Mucosa of stomach (tissue), 1 donor: ENCODE data around the gene CDH20.

ENCODE experiments used
- H3K27me3 ChIP-seq: one replicate; pipeline ENCODE4 v1.7.0; 2013; ENCODE audit warnings: mild to moderate bottlenecking, low read length; ENCODE audit not compliant: control insufficient read depth, insufficient read depth
- H3K36me3 ChIP-seq: one replicate; pipeline ENCODE4 v1.7.0; 2013; ENCODE audit warnings: low read length; ENCODE audit not compliant: control insufficient read depth, insufficient read depth
- H3K4me1 ChIP-seq: one replicate; pipeline ENCODE4 v1.7.0; 2013; ENCODE audit warnings: mild to moderate bottlenecking, low read length; ENCODE audit not compliant: control insufficient read depth, insufficient read depth
- H3K4me3 ChIP-seq: one replicate; pipeline ENCODE4 v1.7.0; 2013; ENCODE audit warnings: low read length
- H3K9ac ChIP-seq: one replicate; pipeline ENCODE4 v1.7.0; 2013; ENCODE audit warnings: mild to moderate bottlenecking, low read length, moderate library complexity
- H3K9me3 ChIP-seq: one replicate; pipeline ENCODE4 v1.7.0; 2013; ENCODE audit warnings: mild to moderate bottlenecking, low read length, moderate library complexity; ENCODE audit not compliant: control insufficient read depth
- donor health status: Pancreatic carcinoma.

Gene CDH20

DNA sequence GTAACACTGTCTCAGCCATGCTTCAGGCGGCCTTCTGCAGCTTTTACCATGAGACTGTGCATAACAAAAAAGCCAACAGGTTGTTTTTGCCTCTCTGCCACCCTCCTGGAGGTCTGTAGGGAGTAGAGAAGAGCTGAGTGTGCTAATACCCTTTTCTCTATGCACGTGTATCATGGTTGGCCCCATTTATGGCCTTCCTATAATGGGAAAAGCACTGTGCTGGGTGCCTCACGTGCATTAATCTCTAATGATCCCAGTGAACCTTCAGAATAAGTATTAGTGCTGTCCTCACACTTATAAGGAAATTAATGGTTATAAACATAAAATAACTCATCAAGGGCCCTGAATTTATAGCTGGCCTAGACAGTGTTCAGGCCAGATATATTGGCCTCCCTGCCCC, 164.2 kb downstream of the CDH20 start:
- H3K9ac ChIP-seq: no peak overlapping the region
- no peaks in the 10 kb centered on the region for H3K9me3 ChIP-seq
- no peaks in the 10 kb centered on the region for H3K36me3 ChIP-seq
- H3K27me3 ChIP-seq: no peaks in the 10 kb centered on the region
- H3K4me3 ChIP-seq: no peak overlapping the region
- no peaks in the 10 kb centered on the region for H3K4me1 ChIP-seq

DNA sequence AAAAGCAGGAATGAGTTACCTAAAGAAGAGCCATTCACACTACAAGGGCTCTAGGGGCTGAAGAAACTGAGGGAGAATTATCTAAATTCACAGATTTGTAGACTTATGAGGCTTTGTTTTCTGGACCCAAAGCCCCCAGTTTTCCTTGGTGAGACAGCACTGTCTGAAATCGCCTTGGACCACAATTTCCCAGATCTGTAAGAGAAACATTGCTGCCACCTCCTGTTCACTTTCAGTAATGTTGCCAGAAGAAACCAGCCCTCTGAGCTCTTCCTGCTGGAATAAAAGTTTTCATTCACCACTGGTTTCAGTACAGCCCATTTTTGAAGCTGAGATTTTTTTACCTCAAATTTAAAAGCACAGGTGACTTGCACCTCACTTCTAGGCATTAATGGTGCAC, 169.2 kb downstream of the CDH20 start:
- no peaks in the 10 kb centered on the region for H3K27me3 ChIP-seq
- H3K4me3 ChIP-seq: no peak overlapping the region
- no peaks in the 10 kb centered on the region for H3K9me3 ChIP-seq
- H3K4me1 ChIP-seq: no peaks in the 10 kb centered on the region
- H3K36me3 ChIP-seq: no peaks in the 10 kb centered on the region
- H3K9ac ChIP-seq: no peak overlapping the region

DNA sequence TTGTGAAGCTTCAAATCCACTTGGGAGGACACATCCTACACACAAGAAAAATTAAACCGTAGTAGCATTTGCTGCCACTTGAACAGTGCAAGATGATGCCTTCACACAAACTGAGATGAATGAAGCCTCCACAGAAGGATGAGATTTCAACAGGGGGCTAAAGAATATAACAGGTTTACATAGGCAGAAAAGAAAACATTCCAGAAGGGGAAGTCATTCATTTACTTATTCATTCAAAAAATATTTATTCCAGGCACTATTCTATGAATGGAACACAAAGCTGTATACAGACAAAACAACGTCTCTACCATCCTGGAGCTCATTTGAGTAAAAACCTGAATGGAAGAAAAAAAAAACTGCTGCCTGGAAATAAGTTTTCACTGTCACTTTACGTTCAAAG, 170.5 kb downstream of the CDH20 start:
- Histone ChIP-seq H3K36me3 (no peaks in the 10 kb centered on the region), H3K27me3 (no peaks in the 10 kb centered on the region), H3K4me1 (no peaks in the 10 kb centered on the region), H3K9ac (no peak overlapping the region), H3K9me3 (no peaks in the 10 kb centered on the region), H3K4me3 (no peak overlapping the region)

DNA sequence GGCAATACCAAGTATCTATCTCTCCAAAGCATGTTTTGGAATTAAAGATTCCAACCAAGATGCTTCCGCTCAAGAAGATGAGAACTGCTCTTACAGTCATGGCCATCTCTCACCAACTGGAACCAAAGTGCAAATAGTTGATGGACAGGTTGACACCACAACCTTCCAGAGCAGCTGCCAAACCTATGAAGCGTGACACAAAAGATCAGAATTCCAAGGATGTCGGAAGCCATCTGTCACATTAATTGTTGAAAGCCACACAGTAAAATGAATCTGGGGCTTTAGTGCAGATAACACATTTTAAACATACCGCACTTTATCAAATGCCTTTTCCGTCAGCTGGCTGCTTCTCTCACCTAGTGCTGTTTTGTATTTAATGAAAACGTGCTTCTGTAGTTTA, 195.7 kb downstream of the CDH20 start:
- Histone ChIP-seq H3K9ac (no peak overlapping the region), H3K4me1 (no peaks in the 10 kb centered on the region), H3K27me3 (no peaks in the 10 kb centered on the region), H3K4me3 (no peak overlapping the region), H3K36me3 (no peaks in the 10 kb centered on the region), H3K9me3 (no peaks in the 10 kb centered on the region)

DNA sequence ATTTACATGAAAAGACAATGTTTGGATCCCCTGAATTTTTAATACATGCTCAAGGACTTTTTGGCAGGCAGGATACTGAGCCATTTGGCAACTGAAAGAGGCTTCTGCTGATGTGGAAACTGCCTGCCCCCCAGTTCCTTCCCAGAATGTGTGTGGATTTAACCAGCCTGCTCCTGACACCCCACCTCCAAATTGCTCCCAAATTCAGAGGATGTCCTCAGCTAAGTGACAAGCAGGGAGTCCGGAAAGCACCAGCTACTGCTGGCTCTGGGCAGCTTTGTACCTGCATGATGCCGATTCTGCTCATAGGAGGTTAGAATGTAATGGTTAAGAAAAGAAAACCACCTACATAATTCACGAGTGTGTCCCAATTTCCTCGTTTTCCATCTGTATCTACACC, 197.5 kb downstream of the CDH20 start:
- H3K36me3 ChIP-seq: no peaks in the 10 kb centered on the region
- no peaks in the 10 kb centered on the region for H3K4me1 ChIP-seq
- no peak overlapping the region for H3K9ac ChIP-seq
- H3K4me3 ChIP-seq: no peak overlapping the region
- H3K9me3 ChIP-seq: no peaks in the 10 kb centered on the region
- no peaks in the 10 kb centered on the region for H3K27me3 ChIP-seq

DNA sequence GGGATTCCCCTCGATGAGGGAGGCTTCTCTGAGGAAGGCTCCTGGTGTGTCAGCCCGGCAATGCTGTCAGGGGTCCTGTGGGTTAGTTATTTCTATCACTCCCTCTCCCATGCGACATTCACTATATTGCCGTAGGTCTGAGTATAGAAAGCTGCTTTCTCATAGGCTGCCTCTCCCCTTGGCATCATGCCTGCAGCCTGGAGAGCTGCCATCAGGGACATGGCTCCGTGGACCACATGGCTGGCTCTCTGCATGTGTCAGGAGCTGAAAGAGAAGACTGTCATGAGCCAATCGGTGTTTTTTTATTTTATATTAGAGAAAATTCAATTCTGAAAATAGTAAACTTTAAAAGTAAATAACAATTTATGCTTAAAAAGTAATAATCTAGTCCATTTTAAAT, 198.0 kb downstream of the CDH20 start:
- Histone ChIP-seq H3K4me3 (no peak overlapping the region), H3K9me3 (no peaks in the 10 kb centered on the region), H3K36me3 (no peaks in the 10 kb centered on the region), H3K4me1 (no peaks in the 10 kb centered on the region), H3K9ac (no peak overlapping the region), H3K27me3 (no peaks in the 10 kb centered on the region)

DNA sequence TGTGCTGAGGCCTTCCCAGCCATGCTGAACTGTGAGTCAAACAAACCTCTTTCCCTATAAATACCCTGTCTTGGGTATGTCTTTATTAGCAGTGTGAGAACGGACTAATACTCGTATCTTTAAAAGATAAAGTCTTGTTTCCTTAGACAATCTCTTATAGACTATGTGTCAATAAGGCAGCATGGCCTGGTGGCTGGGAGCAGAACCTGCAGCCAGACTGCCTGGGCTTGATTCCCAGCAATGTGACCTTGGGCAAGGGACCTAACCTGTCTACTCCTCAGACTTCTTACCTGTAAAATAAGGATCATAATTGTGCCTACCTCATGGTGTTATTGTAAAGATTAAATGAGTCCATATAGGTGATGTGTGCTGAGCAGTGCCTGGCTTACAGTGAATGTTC, 198.7 kb downstream of the CDH20 start:
- Histone ChIP-seq H3K9me3 (no peaks in the 10 kb centered on the region), H3K9ac (no peak overlapping the region), H3K4me3 (no peak overlapping the region), H3K27me3 (no peaks in the 10 kb centered on the region), H3K4me1 (no peaks in the 10 kb centered on the region), H3K36me3 (no peaks in the 10 kb centered on the region)

DNA sequence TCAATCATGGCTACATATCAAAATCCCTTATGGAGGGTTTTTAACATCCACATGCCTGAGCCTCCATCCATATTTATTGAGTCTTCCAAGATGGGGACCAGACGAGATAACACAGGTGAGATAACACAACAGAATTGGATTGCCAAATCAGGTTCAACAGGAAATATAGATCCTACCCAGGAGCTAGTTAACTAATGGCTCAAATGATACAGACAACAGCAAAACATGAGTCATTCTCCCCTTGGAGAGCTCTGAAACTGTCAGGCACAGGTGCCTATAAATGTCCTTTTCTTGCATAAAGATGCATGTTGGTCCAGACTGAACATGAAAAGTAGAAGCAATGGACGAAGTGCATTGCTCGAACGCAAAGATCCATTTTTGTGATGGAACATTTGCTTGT, 202.2 kb downstream of the CDH20 start:
- no peaks in the 10 kb centered on the region for H3K9me3 ChIP-seq
- H3K36me3 ChIP-seq: no peaks in the 10 kb centered on the region
- no peaks in the 10 kb centered on the region for H3K4me1 ChIP-seq
- H3K9ac ChIP-seq: no peak overlapping the region
- no peaks in the 10 kb centered on the region for H3K27me3 ChIP-seq
- H3K4me3 ChIP-seq: no peak overlapping the region

DNA sequence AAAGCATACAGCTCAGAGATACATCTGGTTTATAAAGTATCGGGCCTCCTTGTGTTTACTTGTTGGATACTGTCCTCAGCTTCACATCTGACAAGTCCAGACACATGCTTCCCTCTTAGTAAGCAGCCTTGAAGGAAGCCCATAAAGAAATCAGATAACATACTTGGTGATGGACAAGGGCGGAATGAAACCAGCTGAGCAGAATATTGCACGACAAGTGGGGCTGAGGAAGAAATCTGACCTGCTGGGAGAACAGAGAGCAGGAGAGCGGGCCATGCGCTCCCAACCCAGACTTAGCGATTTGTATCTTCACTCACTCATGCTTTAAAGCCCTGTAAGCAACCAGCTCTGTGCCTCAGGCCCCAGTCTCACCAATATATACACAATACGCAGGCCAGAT, 208.4 kb downstream of the CDH20 start:
- Histone ChIP-seq H3K9ac (no peak overlapping the region), H3K36me3 (no peaks in the 10 kb centered on the region), H3K4me1 (no peaks in the 10 kb centered on the region), H3K9me3 (no peaks in the 10 kb centered on the region), H3K4me3 (no peak overlapping the region), H3K27me3 (no peaks in the 10 kb centered on the region)

DNA sequence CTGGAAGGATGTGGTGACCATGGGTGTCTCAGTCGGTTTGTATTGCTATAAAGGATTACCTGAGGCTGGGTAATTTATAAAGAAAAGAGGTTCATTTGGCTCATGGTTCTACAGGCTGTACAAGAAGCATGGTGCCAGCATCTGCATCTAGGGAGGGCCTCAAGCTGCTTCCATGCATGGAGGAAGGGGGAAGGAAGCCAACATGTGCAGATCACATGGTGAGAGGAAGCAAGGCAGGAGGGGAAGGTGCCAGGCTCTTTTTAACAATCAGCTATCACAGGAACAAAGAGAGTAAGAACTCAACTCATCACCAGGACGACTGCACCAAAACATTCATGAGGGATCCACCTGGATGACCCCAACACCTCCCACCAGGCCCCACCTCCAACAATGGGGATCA, 209.4 kb downstream of the CDH20 start:
- Histone ChIP-seq H3K4me3 (no peak overlapping the region), H3K27me3 (no peaks in the 10 kb centered on the region), H3K9ac (no peak overlapping the region), H3K9me3 (no peaks in the 10 kb centered on the region), H3K36me3 (no peaks in the 10 kb centered on the region), H3K4me1 (no peaks in the 10 kb centered on the region)

DNA sequence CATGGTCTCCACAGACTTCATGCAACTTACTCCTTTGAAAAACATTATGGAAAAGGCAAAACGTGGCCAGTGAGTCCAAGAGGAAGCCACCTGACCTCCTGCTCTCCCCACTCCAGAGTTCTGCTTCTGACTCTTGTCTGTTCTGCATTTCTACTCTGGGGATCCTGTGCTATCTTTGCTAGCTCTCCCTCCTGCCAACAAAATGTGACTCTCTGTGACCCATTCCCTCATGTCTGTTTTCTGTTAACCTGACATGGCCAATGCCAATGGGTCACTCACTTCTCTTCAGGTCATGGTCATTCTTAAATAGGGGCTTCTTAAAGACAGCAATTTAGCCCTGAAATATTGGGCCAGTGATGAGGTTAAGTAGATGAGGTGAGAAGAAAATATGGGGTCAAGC, 210.3 kb downstream of the CDH20 start:
- no peaks in the 10 kb centered on the region for H3K27me3 ChIP-seq
- H3K4me3 ChIP-seq: no peak overlapping the region
- H3K36me3 ChIP-seq: no peaks in the 10 kb centered on the region
- no peaks in the 10 kb centered on the region for H3K9me3 ChIP-seq
- H3K9ac ChIP-seq: no peak overlapping the region
- no peaks in the 10 kb centered on the region for H3K4me1 ChIP-seq

DNA sequence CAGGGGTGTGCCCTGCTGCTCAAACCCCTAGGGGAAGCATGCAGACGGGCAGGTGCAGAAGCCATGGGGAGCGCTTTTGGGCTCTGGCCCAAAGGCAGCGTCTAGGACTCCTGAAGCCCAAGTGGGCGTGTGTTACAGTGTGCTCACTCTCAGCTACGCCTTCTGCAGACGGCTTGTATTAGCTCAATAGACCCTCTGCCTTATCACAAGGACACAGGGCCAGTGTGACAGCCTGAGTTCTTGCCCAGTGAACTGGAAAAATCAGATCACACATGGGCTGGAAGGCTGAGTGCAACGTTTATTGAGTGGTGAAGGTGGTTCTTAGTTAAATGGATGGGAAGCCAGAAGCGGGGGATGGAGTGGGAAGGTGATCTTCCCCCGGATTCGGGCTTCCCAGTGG, 210.9 kb downstream of the CDH20 start:
- Histone ChIP-seq H3K4me3 (no peak overlapping the region), H3K9ac (no peak overlapping the region), H3K9me3 (no peaks in the 10 kb centered on the region), H3K27me3 (no peaks in the 10 kb centered on the region), H3K4me1 (no peaks in the 10 kb centered on the region), H3K36me3 (no peaks in the 10 kb centered on the region)
